Measurements from ENCODE around the gene TMTC2.

Gene TMTC2

DNA sequence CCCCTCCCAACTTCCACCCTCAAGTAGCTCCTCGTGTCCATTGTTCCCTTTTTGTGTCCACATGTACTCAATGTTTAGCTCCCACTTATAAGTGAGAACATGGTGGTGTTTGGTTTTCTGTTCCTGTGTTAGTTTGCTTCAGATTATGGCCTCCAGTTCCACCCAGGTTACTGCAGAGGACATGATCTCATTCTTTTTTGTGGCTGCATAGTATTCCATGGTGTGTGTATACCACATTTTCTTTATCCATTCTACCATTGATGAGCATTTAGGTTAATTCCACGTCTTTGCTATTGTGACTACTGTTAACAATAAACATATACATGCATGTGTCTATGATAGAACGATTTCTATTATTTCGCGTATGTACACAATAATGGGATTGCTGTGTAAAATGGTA is 362.6 kb downstream of the TMTC2 start:
- Histone ChIP-seq H3K36me3 (ENCODE audit: control insufficient read depth, insufficient read depth, low read length) (no peaks in the 10 kb centered on the region), H3K4me3 (replicated peaks; ENCODE audit: low read depth, low read length) (no peak overlapping the region), H3K27me3 (replicated peaks; ENCODE audit: control insufficient read depth, insufficient read depth, low read length) (no peaks in the 10 kb centered on the region)
- DNase-seq (ENCODE audit: extremely low read depth, insufficient read length), result no peak
- TF ChIP-seq, protein P1, sequence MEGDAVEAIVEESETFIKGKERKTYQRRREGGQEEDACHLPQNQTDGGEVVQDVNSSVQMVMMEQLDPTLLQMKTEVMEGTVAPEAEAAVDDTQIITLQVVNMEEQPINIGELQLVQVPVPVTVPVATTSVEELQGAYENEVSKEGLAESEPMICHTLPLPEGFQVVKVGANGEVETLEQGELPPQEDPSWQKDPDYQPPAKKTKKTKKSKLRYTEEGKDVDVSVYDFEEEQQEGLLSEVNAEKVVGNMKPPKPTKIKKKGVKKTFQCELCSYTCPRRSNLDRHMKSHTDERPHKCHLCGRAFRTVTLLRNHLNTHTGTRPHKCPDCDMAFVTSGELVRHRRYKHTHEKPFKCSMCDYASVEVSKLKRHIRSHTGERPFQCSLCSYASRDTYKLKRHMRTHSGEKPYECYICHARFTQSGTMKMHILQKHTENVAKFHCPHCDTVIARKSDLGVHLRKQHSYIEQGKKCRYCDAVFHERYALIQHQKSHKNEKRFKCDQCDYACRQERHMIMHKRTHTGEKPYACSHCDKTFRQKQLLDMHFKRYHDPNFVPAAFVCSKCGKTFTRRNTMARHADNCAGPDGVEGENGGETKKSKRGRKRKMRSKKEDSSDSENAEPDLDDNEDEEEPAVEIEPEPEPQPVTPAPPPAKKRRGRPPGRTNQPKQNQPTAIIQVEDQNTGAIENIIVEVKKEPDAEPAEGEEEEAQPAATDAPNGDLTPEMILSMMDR (IDR thresholded peaks at IDR 0.05; ENCODE audit: insufficient read depth, low read length, poor library complexity, severe bottlenecking), result no peak

DNA sequence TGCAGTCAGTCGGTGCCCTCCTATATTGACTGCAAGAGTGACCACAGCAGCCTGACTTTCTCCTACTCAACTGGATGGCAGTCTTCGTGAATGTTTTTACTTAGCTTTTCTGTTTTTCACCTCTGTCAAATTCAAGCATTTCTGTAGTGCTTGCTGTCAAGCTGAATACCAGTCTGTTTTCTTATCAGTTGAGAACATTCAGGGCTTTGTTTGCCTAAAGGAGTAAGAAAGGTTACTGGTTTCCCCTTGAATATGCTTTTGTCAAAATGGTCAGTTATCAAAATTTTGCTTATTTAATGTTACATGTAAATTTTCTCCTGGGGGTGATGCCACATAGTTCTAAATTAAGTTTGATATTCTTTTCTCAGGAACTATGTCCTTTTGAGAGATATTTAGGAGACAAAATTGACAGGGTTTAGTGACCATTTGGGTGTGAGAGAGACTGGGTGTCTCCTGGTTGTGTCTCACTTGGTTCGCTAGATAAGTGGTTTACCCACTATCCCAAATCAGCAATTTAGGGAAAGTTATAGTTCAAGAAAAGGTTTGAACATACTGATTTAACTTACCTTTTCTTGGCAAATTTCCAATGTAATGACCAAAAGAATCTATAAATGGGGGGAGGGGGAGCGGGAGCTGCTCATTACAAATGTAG is 366.3 kb downstream of the TMTC2 start:
- H3K36me3 ChIP-seq (ENCODE audit: control insufficient read depth, insufficient read depth, low read length), result no peaks in the 10 kb centered on the region
- H3K27me3 ChIP-seq (replicated peaks; ENCODE audit: control insufficient read depth, insufficient read depth, low read length), result no peaks in the 10 kb centered on the region
- no peak for DNase-seq (ENCODE audit: extremely low read depth, insufficient read length)
- H3K4me3 ChIP-seq (replicated peaks; ENCODE audit: low read depth, low read length), result no peak overlapping the region
- TF ChIP-seq, protein P1 (IDR thresholded peaks at IDR 0.05; ENCODE audit: insufficient read depth, low read length, poor library complexity, severe bottlenecking), result no peak

DNA sequence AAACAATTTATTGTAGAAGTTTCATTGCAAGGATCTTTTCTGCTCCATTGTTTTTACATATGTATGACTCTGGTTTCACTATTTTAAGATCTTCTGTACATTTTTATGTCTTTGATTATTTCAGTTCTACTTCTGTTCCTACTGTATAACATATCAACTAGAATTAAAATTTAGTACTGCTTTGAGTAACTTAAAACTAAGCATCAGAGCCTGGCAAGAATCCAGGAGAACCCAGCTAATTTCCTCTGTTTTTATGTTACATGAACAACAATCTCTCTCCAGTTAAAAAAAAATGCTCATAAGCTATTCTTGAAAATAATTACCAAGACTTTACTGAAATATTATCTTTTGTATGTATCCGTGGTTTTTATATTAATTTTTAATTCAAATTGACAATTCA is 370.7 kb downstream of the TMTC2 start:
- Histone ChIP-seq H3K4me3 (replicated peaks; ENCODE audit: low read depth, low read length) (no peak overlapping the region), H3K36me3 (ENCODE audit: control insufficient read depth, insufficient read depth, low read length) (no peaks in the 10 kb centered on the region), H3K27me3 (replicated peaks; ENCODE audit: control insufficient read depth, insufficient read depth, low read length) (no peaks in the 10 kb centered on the region)
- TF ChIP-seq, protein P1 (IDR thresholded peaks at IDR 0.05; ENCODE audit: insufficient read depth, low read length, poor library complexity, severe bottlenecking), result no peak
- DNase-seq (ENCODE audit: extremely low read depth, insufficient read length), result no peak

DNA sequence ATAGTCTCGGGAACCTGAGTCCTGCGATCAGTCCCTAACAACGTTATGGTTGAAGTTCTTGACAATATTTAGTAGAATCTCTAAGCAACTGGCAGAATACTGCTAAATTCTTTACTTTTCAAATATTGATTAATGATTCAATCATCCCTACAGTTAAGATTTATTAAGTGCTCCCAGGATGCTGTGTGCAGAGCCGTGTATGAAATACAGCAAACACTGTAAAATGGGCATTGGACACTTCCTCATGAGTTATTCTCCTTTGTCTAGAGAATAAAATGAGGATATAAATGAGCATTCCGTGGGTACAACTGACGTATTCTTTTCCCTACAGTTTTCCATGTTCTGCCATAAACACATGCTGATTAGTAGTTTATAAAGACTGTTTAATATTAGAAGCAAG is 372.4 kb downstream of the TMTC2 start:
- H3K4me3 ChIP-seq (replicated peaks; ENCODE audit: low read depth, low read length), result no peak overlapping the region
- TF ChIP-seq, protein P1 (IDR thresholded peaks at IDR 0.05; ENCODE audit: insufficient read depth, low read length, poor library complexity, severe bottlenecking), result no peak
- H3K36me3 ChIP-seq (ENCODE audit: control insufficient read depth, insufficient read depth, low read length), result no peaks in the 10 kb centered on the region
- no peak for DNase-seq (ENCODE audit: extremely low read depth, insufficient read length)
- no peaks in the 10 kb centered on the region for H3K27me3 ChIP-seq (replicated peaks; ENCODE audit: control insufficient read depth, insufficient read depth, low read length)

DNA sequence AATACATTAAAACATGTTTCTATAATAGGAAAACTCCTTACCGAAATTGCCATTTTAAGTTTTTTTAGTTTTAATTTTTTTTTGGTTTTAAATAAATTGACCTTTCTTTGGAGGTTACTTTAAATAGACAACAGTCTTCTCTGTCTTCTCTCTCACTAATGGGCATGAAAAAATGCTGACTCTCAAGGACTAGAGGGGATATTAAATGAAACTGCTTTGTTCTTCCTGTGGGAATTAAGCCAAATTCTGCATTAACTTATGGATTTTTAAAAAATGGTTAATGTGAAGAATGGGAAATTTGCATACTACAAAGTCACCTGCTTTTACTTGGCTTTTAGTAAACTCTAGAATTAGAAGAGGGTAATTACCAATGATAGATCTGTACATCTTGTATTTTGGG is 378.9 kb downstream of the TMTC2 start:
- Histone ChIP-seq H3K36me3 (ENCODE audit: control insufficient read depth, insufficient read depth, low read length) (no peaks in the 10 kb centered on the region), H3K27me3 (replicated peaks; ENCODE audit: control insufficient read depth, insufficient read depth, low read length) (no peaks in the 10 kb centered on the region), H3K4me3 (replicated peaks; ENCODE audit: low read depth, low read length) (no peak overlapping the region)
- TF ChIP-seq, protein P1 (IDR thresholded peaks at IDR 0.05; ENCODE audit: insufficient read depth, low read length, poor library complexity, severe bottlenecking), result no peak
- no peak for DNase-seq (ENCODE audit: extremely low read depth, insufficient read length)

DNA sequence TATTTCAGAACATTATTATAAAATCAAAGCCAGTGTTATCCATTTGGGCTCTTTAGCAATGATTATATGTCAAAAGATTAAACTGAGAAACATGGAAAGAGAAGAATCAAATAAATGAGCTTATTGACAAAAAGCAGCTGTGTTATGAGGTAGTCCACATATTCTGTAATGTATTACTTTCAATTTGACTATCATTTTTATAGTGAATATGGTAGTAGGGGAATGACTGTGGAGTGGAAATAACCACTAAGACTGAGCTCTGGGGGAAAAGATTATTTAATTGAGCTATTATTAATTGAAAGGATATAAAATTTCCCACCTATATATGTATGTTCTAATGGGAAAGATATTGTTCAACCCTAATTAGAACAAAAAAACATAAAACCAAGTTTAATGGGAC is 381.3 kb downstream of the TMTC2 start:
- TF ChIP-seq, protein P1 (IDR thresholded peaks at IDR 0.05; ENCODE audit: insufficient read depth, low read length, poor library complexity, severe bottlenecking), result no peak
- Histone ChIP-seq H3K36me3 (ENCODE audit: control insufficient read depth, insufficient read depth, low read length) (no peaks in the 10 kb centered on the region), H3K4me3 (replicated peaks; ENCODE audit: low read depth, low read length) (no peak overlapping the region), H3K27me3 (replicated peaks; ENCODE audit: control insufficient read depth, insufficient read depth, low read length) (no peaks in the 10 kb centered on the region)
- no peak for DNase-seq (ENCODE audit: extremely low read depth, insufficient read length)

Data from GM06990 (cell line).